GM04503 (cell line): ENCODE results near the gene IMMP2L.
A peak's percentile ranks its signal among the peaks of the same experiment; 100 is the strongest.
"Not testable (repeated sequence)": the region's sequence is repeated elsewhere in the genome, so short reads cannot be mapped to it uniquely, and the experiment has no call there.

ENCODE experiments used
- DNase-seq: peaks from one replicate; pipeline ENCODE4 v3.0.0-alpha.2; 2012; ENCODE audit warnings: low read depth

Gene IMMP2L

DNA sequence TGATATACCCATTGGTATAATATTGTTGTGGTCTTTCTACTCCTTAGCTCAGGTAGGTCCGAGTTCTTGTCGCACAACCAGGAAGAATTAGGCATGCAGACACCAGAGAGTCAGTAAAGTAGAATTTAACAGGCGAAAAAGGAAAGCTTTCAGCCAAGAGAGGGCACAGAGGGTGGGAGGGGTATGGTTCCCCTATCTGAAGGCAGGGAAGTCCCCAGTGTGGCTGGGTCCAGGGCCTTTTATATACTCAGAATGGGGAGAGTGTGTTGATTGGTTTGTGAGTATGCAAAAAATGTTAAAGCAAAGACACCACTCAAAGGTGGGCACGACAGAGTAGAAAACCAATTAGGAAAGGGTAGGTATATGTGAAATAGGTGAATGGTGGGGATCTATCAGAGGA, 53.9 kb downstream of the IMMP2L start:
- no peak for DNase-seq

DNA sequence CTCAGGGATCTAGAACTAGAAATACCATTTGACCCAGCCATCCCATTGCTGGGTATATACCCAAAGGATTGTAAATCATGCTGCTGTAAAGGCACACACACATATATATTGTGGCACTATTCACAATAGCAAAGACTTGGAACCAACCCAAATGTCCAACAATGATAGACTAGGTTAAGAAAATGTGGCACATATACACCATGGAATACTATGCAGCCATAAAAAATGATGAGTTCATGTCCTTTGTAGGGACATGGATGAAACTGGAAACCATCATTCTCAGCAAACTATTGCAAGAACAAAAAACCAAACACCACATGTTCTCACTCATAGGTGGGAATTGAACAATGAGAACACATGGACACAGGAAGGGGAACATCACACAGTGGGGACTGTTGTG, 56.9 kb downstream of the IMMP2L start:
- DNase-seq, result not testable (repeated sequence)

DNA sequence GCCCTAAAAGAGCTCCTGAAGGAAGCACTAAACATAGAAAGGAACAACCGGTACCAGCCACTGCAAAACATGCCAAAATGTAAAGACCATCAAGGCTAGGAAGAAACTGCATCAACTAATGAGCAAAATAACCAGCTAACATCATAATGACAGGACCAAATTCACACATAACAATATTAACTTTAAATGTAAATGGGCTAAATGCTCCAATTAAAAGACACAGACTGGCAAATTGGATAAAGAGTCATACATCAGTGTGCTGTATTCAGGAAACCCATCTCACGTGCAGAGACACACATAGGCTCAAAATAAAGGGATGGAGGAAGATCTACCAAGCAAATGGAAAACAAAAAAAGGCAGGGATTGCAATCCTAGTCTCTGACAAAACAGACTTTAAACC, 60.5 kb downstream of the IMMP2L start:
- DNase-seq, result not testable (repeated sequence)

DNA sequence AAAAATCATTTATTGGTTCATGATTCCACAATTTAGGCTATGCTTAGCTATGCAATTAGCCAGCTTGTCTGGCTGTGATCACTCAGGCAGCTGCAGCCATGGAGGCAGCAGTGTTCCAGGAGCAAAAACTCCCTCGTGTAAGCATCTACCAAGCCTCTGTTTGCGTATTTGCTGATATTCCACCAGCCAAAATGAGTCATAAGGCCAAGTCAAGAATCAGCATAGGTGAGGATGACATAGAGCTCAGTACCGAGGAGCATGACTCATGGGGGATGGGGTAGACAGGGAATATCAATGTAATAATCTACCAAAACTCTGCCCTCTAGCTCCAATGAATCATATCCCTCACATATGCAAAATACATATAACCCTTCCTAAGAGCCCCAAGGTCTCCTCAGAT, 63.3 kb downstream of the IMMP2L start:
- DNase-seq, result no peak

DNA sequence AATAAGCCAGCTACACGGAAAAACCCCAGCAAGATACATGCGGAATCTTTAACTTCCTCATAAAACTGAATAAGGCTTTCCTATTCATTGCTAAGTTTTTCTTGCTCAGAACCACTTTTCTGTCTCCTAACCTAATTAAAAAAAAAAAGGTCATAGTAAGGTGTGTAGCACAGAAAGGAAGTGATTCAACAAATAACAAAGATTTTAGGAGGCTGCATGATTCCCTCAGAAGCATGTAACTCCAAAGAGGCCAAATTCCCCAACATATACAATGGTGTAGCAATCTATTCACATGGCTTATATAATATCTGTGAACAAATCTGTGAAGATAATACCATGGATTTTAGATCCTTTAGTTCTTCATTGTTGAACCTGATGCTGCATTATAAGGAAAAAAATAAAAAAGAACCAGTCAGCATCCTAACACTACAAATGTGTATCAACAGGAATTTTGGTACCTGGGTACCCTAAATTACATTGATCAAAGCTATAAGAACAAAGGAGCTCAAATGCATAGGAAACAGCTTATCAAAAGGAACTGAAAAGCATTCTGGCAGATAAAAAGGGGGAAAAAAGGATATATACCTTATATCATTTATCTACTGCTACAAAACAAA, 63.8 kb downstream of the IMMP2L start:
- no peak for DNase-seq

DNA sequence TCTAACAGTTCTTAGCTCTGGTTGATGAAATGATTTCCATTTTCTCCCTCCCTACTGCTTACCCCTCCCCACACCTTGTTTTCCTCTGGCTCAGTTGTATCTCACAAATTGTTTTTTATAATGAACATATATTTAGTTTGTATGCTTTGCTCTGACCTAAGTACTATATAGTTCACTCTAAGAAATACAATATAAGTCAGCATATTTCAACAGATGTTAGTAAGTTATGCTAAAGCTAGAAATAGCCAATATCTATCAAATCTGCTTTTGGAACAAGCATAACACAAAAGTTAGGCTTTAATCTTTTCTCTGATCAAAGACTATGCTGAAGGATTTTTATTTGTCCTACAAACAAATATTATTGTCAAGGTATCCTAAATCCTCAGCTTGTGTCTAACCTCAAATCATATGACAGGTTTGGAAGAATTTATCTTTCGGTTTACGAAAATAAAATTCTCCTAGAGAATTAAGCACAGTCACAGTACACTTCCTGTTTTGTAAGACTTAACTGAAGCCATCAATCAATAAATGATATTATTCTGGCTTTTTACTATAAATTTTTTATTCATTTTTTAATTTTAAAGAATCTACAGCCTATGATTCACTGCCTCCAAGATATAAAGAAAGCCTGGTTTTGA, 67.0 kb downstream of the IMMP2L start:
- no peak for DNase-seq

DNA sequence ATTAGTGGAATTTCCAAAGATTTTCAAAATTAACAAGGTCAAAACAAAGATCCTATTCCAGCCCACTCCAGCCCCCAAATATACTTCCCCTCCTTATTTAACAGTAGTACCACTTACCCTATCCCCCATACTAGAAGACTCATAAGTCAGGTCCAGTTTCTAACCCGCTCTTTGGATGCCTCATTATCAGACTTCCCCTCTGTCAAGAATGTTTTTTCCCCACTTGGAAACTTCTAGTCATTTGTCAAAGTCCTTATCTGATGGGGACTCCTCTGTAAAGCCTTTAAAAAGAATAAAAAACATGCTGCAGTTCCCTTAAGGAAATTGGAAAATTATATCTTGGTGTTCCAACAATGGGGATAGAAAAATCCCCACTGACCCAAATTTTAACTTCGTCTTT, 70.1 kb downstream of the IMMP2L start:
- DNase-seq, result no peak

DNA sequence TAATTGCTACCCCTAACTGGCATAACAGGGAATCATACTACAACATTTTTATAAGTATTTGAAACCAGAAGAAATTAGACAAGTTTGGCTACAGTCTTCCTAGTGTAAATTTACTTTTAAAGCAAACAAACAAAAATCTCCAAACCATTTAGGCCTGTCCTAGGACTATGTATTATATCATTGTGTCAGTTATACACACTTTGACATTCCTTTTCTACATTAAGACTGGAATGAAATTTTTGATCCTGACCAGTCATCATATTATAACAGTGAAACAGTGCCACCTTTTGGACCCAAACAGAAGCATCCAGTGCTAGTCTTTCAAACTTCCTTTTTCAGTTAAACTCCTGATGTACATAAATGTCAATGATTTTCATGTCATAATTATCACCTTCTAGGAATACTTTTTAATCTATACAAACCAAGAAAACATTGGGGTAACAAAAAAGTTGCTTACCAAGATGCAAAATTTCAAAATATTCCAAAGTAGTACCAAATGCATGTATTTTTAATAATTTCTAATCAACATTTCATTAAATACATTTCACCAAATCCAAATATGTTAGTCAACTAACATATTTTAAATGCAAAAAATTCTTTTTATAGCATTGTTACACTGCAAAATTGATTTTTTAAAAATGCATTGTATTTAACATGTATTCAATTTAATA, 75.7 kb downstream of the IMMP2L start:
- DNase-seq, result peak; percentile 14

DNA sequence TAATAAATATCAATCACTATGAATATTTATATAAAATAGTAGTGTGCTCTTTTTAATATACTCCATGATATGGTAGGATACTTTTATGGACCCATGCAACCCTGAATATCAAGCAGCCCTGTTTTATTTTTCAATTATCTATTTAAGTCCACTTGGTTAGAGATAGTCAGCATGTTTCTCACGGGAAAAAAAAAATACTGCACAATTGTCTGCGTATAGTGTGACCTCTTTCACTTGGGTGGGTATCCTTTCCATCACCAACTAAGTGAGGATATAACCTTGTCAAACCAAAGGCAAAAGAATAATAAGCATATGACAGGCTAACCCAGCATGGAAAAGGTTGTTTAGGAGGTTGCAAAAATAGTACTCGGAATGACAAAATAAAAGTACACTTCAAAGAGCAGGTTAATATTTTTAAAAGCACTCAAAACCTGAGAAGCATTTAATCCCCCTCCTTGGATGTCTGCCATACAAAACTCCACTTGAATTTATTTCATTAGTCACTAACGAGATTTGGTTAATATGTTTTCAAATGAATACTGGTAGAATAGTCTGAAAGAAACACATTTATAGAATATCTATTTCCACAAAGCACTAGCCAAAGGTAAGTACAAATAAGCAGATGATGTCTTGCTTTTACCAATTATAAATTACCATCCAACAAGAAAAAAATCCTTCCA, 76.5 kb downstream of the IMMP2L start:
- no peak for DNase-seq

DNA sequence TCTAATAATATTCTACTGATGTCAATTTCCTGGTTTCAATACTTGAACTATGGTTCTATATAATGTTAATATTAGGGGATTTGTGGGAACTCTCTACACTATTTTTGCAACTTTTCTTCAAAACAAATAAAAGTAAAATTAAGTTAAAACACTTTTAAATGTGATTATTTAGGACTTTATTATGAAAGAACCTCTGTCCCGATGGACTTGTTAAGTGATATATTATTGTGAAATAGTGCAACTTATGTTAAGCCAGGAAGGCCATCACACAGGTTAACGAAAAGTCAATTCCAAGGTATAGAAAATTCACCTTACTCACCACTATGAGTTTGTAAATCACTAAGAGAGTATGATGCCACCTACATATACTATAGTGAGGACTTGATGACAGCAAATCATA, 79.2 kb downstream of the IMMP2L start:
- no peak for DNase-seq

DNA sequence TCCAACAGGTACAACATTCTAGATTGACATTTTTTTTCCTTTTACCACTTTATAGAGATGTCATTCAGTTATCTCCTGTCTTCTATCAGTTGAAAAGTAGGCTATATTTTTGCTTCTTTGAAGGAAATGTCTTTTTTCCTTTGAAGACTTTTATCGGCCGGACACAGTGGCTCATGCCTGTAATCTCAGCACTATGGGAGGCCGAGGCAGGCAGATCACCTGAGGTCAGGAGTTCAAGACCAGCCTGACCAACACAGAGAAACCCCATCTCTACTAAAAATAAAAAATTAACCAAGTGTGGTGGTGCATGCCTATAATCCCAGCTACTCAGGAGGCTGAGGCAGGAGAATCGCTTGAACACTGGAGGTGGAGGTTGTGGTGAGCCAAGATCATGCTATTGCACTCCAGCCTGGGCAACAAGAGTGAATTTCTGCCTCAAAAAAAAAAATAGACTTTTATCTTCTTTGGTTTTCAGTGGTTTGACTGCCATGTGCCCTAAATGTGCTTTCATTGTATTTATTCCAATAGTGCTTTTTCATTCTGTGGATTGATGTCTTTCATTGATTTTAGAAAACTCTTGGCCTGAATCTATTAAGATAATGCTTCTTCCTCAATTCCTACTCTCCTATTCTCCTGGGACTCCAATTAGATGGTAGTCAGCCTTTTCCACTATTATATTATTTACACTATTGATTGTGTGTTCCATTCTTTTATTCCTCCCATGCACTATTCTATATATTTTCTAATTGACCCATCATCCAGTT, 84.6 kb downstream of the IMMP2L start:
- no peak for DNase-seq

DNA sequence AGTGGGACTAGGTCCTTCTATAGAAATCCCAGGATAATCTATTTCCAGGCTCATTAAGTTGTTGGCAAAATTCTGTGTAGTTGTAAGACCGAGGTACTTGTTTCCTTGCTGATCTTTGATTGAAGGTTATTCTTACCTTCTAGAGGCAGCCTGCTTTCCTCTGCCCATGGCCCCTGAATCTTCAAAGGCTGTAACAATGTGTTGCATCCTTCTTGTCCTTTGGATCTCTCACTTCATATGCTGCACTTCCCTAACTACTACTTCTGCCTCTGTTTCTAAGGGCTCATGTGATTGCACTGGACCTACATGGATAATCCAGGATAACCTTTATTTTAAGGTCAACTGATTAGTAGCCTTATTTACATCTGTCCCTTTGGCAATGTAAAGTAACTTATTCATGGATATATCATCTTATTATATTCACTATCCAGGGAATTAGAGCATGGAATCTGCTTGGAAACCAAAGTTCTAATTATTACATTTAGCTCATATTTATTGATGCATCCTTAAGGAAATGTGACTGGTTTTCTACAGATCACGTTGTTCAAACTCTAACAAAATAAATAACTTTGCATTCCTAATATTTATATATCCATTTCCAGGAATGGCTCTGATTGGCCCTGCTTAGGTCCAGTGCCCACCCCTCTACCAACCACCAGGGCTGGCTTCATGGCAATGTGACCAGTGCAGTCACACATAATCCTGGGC, 85.6 kb downstream of the IMMP2L start:
- DNase-seq, result no peak

DNA sequence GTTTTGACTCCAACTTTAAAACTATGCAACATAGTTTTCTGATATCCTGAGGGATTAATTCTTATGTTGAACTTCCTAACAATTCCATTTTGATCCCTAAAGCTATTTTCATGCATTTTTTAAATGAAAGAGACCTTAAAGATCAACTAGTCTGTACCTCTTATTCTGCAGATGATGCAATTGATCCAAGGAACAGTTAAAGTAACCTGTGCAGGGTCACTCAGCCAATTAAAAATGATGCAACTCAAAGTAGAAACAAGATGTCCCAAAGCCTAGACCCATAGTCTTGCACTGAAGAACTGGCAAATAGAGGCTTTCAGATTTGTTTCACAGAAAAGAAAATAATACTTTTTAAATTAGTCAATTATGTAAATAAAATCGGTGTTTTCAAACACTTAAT, 86.3 kb downstream of the IMMP2L start:
- no peak for DNase-seq

DNA sequence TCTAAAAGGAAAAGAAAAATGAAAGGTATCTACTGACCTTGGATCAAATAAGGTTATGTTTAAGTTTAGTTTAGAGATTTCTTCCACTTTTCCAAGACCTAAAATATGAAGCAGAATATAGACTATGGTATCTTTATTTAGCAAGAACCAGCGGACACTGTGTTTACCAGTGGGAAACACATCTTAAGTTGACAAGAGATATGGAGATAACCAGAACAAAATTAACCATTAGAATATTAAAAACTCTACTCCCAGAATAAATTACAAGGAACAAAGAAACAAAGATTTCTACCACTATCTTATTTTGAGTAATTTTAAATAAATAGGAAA, 86.9 kb downstream of the IMMP2L start:
- DNase-seq, result no peak

DNA sequence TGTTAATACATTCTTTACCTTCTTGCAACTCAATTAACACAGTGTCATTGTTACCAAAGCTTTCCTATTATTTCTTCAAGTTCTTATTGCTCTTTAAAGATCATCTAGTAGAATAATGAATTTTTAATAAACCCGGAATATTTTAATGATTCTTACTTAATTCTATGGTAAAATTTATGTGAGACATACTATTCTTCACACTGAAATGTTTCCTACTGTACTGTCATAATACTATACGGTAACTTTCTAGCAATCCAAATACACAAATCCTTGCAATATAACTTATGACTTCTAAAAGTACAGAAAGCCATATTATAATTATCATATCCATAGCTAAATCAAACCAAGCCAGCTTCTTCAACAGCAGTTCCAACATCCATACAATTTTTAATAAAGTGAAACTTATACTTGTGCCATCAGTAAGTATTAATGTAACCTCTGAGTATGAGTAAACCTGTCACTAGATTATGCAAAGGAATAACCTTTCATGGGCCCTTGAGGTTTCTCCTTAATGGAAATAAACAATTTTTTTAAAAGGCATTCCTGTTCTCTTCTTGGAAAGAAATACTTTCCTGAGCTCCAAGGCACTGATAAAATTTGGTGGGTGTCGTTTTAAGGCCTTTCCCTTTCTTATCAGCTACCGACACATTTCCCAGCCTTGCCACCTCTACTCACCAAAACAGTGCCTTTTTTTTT, 87.4 kb downstream of the IMMP2L start:
- DNase-seq, result no peak

DNA sequence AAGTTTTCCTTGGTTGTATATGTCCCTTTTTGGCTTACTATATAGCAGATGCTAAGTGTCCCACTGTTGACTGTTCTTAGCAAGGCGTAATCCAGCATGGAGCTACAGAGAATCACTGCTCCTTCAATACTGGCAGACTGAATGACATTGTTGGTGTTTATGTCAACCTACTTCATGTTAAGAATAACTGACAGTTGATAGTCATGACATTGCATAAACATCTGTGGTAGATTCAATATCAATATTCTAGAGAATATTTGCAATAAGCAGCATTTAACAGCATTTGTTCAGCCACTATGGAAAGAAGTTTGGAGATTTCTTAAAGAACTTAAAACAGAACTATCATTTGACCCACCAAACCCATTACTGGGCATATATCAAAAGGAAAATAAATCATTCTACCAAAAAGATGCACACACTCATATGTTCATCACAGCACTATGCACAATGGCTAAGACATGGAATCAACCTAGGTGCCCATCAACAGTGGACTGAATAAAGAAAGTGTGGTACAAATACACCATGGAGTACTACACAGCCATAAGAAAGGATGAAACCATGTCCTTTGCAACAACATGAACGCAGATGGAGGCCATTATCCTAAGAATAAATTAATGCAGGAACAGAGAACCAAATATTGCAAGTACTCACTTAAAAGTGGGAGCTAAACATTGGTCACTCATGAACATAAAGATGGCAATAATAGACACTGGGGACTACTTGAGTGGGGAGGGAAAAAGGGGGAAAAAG, 88.7 kb downstream of the IMMP2L start:
- DNase-seq, result no peak

DNA sequence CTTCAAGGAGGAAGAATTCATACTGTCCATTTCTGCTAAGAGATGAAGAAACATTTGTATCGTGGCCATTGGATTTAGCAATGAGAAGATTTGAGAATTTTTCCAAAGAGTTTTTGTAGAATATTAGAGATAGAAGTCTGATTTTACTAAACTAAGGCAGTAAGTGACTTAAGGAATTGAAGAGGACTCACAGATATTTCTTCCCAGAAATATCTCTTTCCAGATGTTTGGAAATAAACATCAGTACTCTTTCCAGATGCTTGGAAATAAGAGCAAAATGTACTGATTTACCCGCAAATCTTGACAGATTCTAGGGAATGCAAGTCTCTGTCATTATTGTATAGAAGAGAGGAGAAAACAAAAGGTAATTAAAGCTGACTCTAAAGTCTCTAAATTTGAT, 91.3 kb downstream of the IMMP2L start:
- no peak for DNase-seq

DNA sequence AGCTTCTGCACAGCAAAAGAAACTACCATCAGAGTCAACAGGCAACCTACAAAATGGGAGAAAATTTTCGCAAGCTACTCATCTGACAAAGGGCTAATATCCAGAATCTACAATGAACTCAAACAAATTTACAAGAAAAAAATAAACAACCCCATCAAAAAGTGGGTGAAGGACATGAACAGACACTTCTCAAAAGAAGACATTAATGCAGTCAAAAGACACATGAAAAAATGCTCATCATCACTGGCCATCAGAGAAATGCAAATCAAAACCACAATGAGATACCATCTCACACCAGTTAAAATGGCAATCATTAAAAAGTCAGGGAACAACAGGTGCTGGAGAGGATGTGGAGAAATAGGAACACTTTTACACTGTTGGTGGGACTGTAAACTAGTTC, 92.4 kb downstream of the IMMP2L start:
- not testable (repeated sequence) for DNase-seq

DNA sequence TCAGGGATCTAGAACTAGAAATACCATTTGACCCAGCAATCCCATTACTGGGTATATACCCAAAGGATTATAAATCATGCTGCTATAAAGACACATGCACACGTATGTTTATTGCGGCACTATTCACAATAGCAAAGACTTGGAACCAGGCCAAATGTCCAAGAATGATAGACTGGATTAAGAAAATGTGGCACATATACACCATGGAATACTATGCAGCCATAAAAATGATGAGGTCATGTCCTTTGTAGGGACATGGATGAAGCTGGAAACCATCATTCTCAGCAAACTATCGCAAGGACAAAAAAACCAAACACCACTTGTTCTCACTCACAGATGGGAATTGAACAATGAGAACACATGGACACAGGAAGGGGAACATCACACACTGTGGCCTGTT, 96.5 kb downstream of the IMMP2L start:
- DNase-seq, result not testable (repeated sequence)

DNA sequence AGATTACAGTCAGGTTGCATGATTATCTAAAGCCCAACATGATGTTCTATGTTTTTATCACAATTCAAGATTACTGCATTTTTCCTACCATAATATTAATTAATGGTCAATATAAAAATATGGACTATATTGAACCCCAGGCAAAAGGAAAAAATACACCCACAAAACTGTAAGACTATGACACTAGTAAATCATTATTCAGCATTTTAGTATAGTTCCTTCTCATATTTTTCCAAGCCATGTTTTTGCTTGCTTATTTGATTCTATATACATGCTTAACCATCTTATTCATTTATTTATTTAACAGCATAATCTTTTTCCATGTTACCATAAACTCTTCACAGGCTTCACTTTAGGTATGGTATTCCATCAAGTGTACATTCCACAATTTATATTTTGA, 101.6 kb downstream of the IMMP2L start:
- no peak for DNase-seq
